22Rv1 (cell line): ENCODE results near the gene AFDN.

ENCODE experiments used
- ZFX ChIP-seq: fragments of 450-650 bp; IDR thresholded peaks from 2 replicates; pipeline ENCODE4 v1.6.1; 2017; ENCODE audit warnings: antibody characterized with exemption, borderline replicate concordance
- TF ChIP-seq, protein P1 (sequence below): fragments of 450-650 bp; IDR thresholded peaks from 2 replicates; pipeline ENCODE4 v1.5.1; 2017; ENCODE audit warnings: mild to moderate bottlenecking

DNA sequence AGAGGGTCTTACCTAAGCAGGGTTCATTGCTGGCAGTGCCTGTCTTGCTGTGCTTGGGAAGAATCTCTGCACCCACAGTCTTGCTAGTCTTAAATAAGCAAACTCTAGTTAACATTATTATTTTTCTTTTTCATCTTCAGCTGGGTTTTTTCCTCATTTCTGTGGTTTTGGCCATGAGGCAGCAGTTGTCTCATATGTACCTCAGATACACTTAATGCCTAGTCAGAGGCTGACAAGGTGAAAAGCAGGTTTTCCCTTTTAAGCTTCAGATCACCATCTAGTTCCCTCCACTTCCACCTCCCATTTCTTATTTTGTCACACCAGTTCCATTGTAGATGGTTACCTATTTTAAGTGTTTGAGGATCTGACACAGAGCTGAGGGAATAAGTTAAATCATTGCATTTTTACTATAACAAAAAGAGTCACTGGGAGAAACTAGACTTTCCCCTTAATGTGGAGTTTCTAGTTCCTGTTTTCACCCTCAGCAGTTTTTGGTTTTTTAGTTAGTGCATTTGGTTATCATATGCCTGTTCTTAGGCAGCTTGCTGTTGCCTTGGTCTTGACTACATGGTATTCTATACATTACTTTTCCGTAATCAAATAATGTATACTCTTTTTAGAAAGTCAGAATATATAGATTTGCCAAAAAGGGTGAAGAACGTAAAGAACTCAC, 46.0 kb downstream of the AFDN start:
- TF ChIP-seq, protein P1, sequence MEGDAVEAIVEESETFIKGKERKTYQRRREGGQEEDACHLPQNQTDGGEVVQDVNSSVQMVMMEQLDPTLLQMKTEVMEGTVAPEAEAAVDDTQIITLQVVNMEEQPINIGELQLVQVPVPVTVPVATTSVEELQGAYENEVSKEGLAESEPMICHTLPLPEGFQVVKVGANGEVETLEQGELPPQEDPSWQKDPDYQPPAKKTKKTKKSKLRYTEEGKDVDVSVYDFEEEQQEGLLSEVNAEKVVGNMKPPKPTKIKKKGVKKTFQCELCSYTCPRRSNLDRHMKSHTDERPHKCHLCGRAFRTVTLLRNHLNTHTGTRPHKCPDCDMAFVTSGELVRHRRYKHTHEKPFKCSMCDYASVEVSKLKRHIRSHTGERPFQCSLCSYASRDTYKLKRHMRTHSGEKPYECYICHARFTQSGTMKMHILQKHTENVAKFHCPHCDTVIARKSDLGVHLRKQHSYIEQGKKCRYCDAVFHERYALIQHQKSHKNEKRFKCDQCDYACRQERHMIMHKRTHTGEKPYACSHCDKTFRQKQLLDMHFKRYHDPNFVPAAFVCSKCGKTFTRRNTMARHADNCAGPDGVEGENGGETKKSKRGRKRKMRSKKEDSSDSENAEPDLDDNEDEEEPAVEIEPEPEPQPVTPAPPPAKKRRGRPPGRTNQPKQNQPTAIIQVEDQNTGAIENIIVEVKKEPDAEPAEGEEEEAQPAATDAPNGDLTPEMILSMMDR, result no peak
- no peak for TF ChIP-seq ZFX
